ENCODE data around the gene CCDC57.

The CCDC57 gene

DNA sequence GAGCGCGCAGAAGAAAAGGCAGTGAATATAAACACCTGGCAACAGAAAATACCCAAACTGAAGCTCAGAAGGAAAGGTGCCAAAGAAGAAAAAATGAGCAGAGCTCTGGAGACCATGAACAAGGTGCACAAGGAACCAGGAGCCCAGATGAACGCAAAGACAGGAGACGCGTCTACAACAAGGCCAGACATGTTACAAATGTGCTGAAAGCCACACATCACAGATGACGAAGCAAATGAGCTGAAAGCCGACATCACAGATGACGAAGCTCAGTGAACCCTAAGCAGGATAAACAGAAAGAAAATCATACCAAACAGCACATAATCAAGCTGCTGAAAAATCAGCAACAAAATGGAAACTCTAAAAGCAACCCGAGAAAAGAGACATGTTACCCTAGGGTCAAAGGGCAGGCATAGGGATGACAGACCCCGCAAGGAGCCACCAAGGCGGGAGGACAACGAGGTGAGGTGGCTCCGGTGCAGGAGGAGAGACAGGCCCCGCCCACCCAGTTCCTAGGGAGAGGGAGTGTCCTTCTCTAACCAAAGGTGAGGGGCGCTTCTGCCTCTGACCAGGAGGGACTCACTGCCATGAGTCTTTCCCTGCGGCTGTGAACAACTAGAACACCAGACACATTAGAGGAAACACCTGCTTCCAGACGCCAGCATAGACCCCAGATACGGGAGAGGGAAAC, 39.1 kb downstream of the CCDC57 start:
- Histone ChIP-seq H3K4me2 (no peak overlapping the region), H2AFZ (ENCODE audit: low read depth) (no peak overlapping the region), H3K79me2 (ENCODE audit: insufficient read depth, low read depth) (no peaks in the 10 kb centered on the region), H3K27me3 (ENCODE audit: insufficient read depth, low read depth) (no peaks in the 10 kb centered on the region), H3K9ac (no peak overlapping the region), H3K4me3 (IDR thresholded peaks at IDR 0.05; ENCODE audit: insufficient read depth, low read depth, low read length) (no peak overlapping the region), H4K20me1 (ENCODE audit: insufficient read depth) (no peaks in the 10 kb centered on the region), H3K36me3 (ENCODE audit: insufficient read depth) (no peaks in the 10 kb centered on the region), H3K4me1 (ENCODE audit: low read depth, poor library complexity, severe bottlenecking) (no peaks in the 10 kb centered on the region), H3K27ac (no peak overlapping the region)
- TF ChIP-seq, protein P1, sequence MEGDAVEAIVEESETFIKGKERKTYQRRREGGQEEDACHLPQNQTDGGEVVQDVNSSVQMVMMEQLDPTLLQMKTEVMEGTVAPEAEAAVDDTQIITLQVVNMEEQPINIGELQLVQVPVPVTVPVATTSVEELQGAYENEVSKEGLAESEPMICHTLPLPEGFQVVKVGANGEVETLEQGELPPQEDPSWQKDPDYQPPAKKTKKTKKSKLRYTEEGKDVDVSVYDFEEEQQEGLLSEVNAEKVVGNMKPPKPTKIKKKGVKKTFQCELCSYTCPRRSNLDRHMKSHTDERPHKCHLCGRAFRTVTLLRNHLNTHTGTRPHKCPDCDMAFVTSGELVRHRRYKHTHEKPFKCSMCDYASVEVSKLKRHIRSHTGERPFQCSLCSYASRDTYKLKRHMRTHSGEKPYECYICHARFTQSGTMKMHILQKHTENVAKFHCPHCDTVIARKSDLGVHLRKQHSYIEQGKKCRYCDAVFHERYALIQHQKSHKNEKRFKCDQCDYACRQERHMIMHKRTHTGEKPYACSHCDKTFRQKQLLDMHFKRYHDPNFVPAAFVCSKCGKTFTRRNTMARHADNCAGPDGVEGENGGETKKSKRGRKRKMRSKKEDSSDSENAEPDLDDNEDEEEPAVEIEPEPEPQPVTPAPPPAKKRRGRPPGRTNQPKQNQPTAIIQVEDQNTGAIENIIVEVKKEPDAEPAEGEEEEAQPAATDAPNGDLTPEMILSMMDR (conservative IDR thresholded peaks at IDR 0.05; ENCODE audit: low read depth, low read length): no peak

DNA sequence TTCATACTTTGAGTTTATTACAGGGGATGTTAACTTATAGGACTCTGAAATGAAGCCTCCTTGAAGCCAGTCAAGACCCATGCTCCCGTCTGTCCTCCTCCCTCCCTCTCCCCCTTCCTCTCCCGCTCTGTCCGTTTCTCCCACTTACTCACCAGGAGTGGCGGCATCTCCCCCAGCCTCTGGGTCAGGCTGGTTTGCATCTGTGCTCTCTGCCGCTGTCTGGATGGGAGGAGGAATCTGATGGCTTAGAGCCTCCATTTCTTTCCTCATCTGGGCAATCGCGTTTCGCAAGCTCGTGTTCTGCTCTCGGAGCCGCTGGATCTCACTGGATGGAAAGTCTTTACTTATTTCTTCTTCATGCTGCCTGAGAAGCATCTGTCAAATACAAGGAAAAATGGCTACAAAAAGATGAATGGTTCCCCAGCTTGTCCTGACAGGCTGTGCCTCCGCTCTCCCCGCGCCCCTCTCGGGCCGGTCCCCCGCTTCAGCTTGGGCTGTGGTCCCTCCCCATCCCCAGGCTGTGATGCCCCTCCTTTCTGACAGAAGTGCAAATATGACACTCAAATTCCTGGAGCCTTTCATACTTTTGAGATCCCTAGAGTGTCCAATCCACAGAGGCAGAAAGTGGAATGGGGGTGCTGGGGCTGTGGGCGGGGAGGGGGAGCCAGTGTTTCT, 40.0 kb downstream of the CCDC57 start:
- no peaks in the 10 kb centered on the region for H3K4me1 ChIP-seq (ENCODE audit: low read depth, poor library complexity, severe bottlenecking)
- no peak overlapping the region for H3K4me3 ChIP-seq (IDR thresholded peaks at IDR 0.05; ENCODE audit: insufficient read depth, low read depth, low read length)
- TF ChIP-seq, protein P1 (conservative IDR thresholded peaks at IDR 0.05; ENCODE audit: low read depth, low read length): no peak
- no peaks in the 10 kb centered on the region for H3K36me3 ChIP-seq (ENCODE audit: insufficient read depth)
- H3K9ac ChIP-seq: no peak overlapping the region
- H2AFZ ChIP-seq (ENCODE audit: low read depth): no peak overlapping the region
- no peak overlapping the region for H3K4me2 ChIP-seq
- no peaks in the 10 kb centered on the region for H3K79me2 ChIP-seq (ENCODE audit: insufficient read depth, low read depth)
- H3K27ac ChIP-seq: no peak overlapping the region
- no peaks in the 10 kb centered on the region for H4K20me1 ChIP-seq (ENCODE audit: insufficient read depth)
- no peaks in the 10 kb centered on the region for H3K27me3 ChIP-seq (ENCODE audit: insufficient read depth, low read depth)

DNA sequence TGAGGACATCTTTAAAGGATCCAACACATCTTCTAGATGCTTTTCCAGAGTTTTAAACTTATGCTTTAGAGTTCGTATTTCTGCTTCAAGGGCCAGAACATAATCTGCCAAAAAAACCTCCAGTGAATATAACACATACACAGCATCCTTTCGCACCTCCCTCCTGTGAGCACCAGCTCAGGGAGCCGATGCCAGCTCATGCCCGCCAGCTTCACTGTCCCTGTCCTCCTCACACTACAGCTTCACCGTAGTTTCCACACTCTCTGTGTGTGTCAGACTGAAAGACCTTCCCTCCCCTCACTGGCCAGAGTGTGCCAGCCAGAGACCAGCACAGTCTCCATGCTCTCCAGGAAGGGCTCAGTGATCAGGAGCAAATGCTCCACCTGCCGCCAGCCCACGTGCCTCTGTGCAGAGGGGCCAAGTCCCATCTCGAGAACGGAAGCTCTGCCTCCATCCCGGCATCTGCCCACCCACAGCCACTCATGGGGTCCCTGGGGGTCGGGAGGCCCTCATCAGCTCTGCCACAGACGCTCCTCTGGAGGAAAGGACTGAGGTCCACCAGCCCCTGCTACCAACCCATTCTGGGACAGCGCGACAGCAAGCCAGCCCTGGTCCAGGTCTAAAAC, 40.8 kb downstream of the CCDC57 start:
- Histone ChIP-seq H4K20me1 (ENCODE audit: insufficient read depth) (no peaks in the 10 kb centered on the region), H3K79me2 (ENCODE audit: insufficient read depth, low read depth) (no peaks in the 10 kb centered on the region), H3K4me3 (IDR thresholded peaks at IDR 0.05; ENCODE audit: insufficient read depth, low read depth, low read length) (no peak overlapping the region), H3K4me2 (no peak overlapping the region), H3K9ac (no peak overlapping the region), H3K27ac (no peak overlapping the region), H3K27me3 (ENCODE audit: insufficient read depth, low read depth) (no peaks in the 10 kb centered on the region), H3K36me3 (ENCODE audit: insufficient read depth) (no peaks in the 10 kb centered on the region), H2AFZ (ENCODE audit: low read depth) (no peak overlapping the region), H3K4me1 (ENCODE audit: low read depth, poor library complexity, severe bottlenecking) (no peaks in the 10 kb centered on the region)
- TF ChIP-seq, protein P1 (conservative IDR thresholded peaks at IDR 0.05; ENCODE audit: low read depth, low read length): no peak

DNA sequence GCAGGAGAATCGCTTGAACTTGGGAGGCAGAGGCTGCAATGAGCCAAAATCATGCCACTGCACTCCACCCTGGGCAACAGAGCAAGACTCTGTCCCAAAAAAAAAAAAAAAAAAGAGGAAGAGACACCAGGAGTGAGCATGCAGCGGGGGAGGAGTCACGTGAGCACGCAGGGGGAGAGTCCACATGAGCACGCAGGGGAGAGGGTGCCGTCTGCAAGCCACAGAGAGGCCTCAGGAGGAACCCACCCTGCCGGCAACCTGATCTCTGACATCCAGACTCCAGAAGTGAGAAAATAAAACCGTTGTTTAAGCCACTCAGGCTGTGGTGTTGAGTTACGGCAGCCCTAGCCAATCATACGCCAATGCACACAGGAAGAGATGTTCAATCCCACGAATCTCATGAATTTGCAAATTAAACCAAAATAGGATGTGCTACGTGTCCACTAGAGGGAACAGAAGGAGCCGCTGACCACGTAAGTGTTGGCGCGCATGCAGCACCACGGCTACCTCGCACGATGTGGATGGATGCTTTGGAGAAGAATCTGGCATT, 42.2 kb downstream of the CCDC57 start:
- Histone ChIP-seq H3K27me3 (ENCODE audit: insufficient read depth, low read depth) (no peaks in the 10 kb centered on the region), H3K27ac (no peak overlapping the region)

More for the DNA sequence above, 42.2 kb downstream of the CCDC57 start:
- Histone ChIP-seq H3K4me1 (ENCODE audit: low read depth, poor library complexity, severe bottlenecking) (no peaks in the 10 kb centered on the region), H3K9ac (no peak overlapping the region), H3K4me2 (no peak overlapping the region), H3K4me3 (IDR thresholded peaks at IDR 0.05; ENCODE audit: insufficient read depth, low read depth, low read length) (no peak overlapping the region), H4K20me1 (ENCODE audit: insufficient read depth) (no peaks in the 10 kb centered on the region), H3K79me2 (ENCODE audit: insufficient read depth, low read depth) (no peaks in the 10 kb centered on the region), H2AFZ (ENCODE audit: low read depth) (no peak overlapping the region), H3K36me3 (ENCODE audit: insufficient read depth) (no peaks in the 10 kb centered on the region)
- TF ChIP-seq, protein P1 (conservative IDR thresholded peaks at IDR 0.05; ENCODE audit: low read depth, low read length): no peak
